Kidney epithelial cell (primary cell): ENCODE results near the gene ABCB8. TPM values are rescaled to one million over a fixed set of nuclear protein-coding genes. Genes with fewer than 3 reads are reported as not detected.

Experiments
- DNase-seq: peaks from one replicate; pipeline ENCODE4 v3.0.0-alpha.2; 2010; ENCODE audit warnings: low read depth
- H3K27me3 ChIP-seq: 2 replicates; pipeline ENCODE4 v1.6.0; 2011; ENCODE audit warnings: low read length; ENCODE audit not compliant: control insufficient read depth, insufficient read depth
- H3K36me3 ChIP-seq: 2 replicates; pipeline ENCODE4 v1.5.1; 2011; ENCODE audit warnings: low read length; ENCODE audit not compliant: control insufficient read depth, insufficient read depth
- H3K4me3 ChIP-seq: 2 replicates; pipeline ENCODE4 v1.5.1; 2011; ENCODE audit warnings: low read depth, mild to moderate bottlenecking, control low read depth, low read length
- CTCF ChIP-seq: IDR thresholded peaks from 2 replicates; pipeline ENCODE4 v1.5.1; 2011; ENCODE audit warnings: mild to moderate bottlenecking, moderate library complexity, low read length, control low read depth, inconsistent platforms; ENCODE audit not compliant: insufficient read depth, poor library complexity, severe bottlenecking
- total RNA-seq: library from RNA; depleted of rRNA; stranded (reverse); fragments of >200 nt; gene quantifications from 2 replicates; pipeline ENCODE4 v1.2.3, GENCODE V29; 2015

The ABCB8 gene
- total RNA-seq, 1 donor from 2014 or later: 37.1 TPM

- DNase-seq: no peak
- no peak for TF ChIP-seq CTCF
- Histone ChIP-seq H3K36me3 (peaks cover 2% of the 10 kb centered on the region), H3K27me3 (no peaks in the 10 kb centered on the region), H3K4me3 (peak overlapping the region; percentile 84)
These were observed 51.1 kb downstream of the ABCB8 start for GRCh38 chr7:151079199-151079910.

- DNase-seq: no peak
- peaks cover 2% of the 10 kb centered on the region for H3K36me3 ChIP-seq
- TF ChIP-seq CTCF: no peak
- H3K4me3 ChIP-seq: peak overlapping the region; percentile 84
- no peaks in the 10 kb centered on the region for H3K27me3 ChIP-seq
These were observed 51.8 kb downstream of the ABCB8 start for GRCh38 chr7:151080067-151080521.

GRCh38 chr7:151080522-151081169, 52.4 kb downstream of the ABCB8 start, which contains the start of gene FASTK:
Gene FASTK, minus strand, starts transcription at chr7:151080809. Its CDS starts 43 bp downstream, at chr7:151080766.
- TF ChIP-seq CTCF: no peak
- no peak for DNase-seq
- H3K27me3 ChIP-seq: no peaks in the 10 kb centered on the region
- H3K4me3 ChIP-seq: peak within 1 kb of the TSS; percentile 84
- peaks cover 1% of the 10 kb centered on the region for H3K36me3 ChIP-seq

GRCh38 chr7:151081170-151082101, 53.2 kb downstream of the ABCB8 start:
- Histone ChIP-seq H3K27me3 (no peaks in the 10 kb centered on the region), H3K4me3 (peak overlapping the region; percentile 11), H3K36me3 (peaks cover 1% of the 10 kb centered on the region)
- DNase-seq: no peak
- TF ChIP-seq CTCF: no peak

- H3K27me3 ChIP-seq: no peaks in the 10 kb centered on the region
- no peak for TF ChIP-seq CTCF
- no peaks in the 10 kb centered on the region for H3K36me3 ChIP-seq
- no peak for DNase-seq
- H3K4me3 ChIP-seq: peak overlapping the region; percentile 84
These were observed 54.2 kb downstream of the ABCB8 start for GRCh38 chr7:151082141-151083070.
